Uterus (tissue), 4 donors: ENCODE data around the gene PSPH. TPM values are rescaled to one million over a fixed set of nuclear protein-coding genes. Genes with fewer than 3 reads are reported as not detected.
"Not testable (repeated sequence)": the region's sequence is repeated elsewhere in the genome, so short reads cannot be mapped to it uniquely, and the experiment has no call there.

Source experiments
- DNase-seq, 2 donors: peaks; one replicate each; pipeline ENCODE4 v3.0.0-alpha.2; 2019 to 2020
- H3K27ac ChIP-seq, 2 donors: fragments of 200-600 bp; sonication (generic); 1 replicate in 1 of 2; 2 replicates in 1 of 2; pipeline ENCODE4 v1.5.1; 2016 to 2018
- H3K27me3 ChIP-seq, 2 donors: fragments of 200-600 bp; sonication (generic); one replicate each; pipeline ENCODE4 v1.5.1; 2018 to 2019; ENCODE audit warnings: control low read depth in 1 of 2
- H3K36me3 ChIP-seq, 2 donors: fragments of 200-600 bp; sonication (generic); one replicate each; pipeline ENCODE4 v1.5.1; 2019; ENCODE audit warnings: control low read depth in 1 of 2
- H3K4me1 ChIP-seq, 2 donors: fragments of 200-600 bp; sonication (generic); one replicate each; pipeline ENCODE4 v1.5.1; 2018 to 2019; ENCODE audit warnings: control low read depth in 1 of 2
- H3K4me3 ChIP-seq, 2 donors: fragments of 200-600 bp; sonication (generic); 1 replicate in 1 of 2; 2 replicates in 1 of 2; pipeline ENCODE4 v1.5.1; 2018 to 2019; ENCODE audit warnings: mild to moderate bottlenecking in 1 of 2
- H3K9me3 ChIP-seq, 2 donors: fragments of 200-600 bp; sonication (generic); one replicate each; pipeline ENCODE4 v1.5.1; 2019; ENCODE audit warnings: control low read depth in 1 of 2
- CTCF ChIP-seq, 4 experiments: fragments of 200-600 bp in 2 of 4; fragments of 450-650 bp in 2 of 4; sonication (generic) in 2 of 4; IDR thresholded peaks; one replicate each; pipeline ENCODE4 v1.5.1; 2016 to 2019; ENCODE audit warnings: antibody characterized with exemption in 4 of 4, mild to moderate bottlenecking in 2 of 4, moderate library complexity in 1 of 4
- POLR2A ChIP-seq, 2 donors: fragments of 450-650 bp; IDR thresholded peaks; one replicate each; pipeline ENCODE4 v1.6.1; 2016; ENCODE audit warnings: antibody characterized with exemption in 2 of 2, mild to moderate bottlenecking in 1 of 2, moderate library complexity in 1 of 2
- intact Hi-C: fragments of 100-400 bp; cut with DNase I; formaldehyde crosslinking; loops from one replicate; pipeline ENCODE4 v1.15.1; 2023; ENCODE audit warnings: low total_unique reads
- total RNA-seq, 4 donors: library from RNA; depleted of rRNA in 3 of 4; stranded (reverse); fragments of >200 nt in 3 of 4; gene quantifications; one replicate each; pipeline versions ENCODE4 v1.1.0 to v1.2.4, GENCODE V29; 2014 to 2023
- donor health status: DM: yes; HTN: yes; CAD: no.

Gene PSPH
- total RNA-seq, 4 donors from 2014 or later: 4.5 to 25.6 (median 16.7) TPM

- no peak for TF ChIP-seq POLR2A (IDR thresholded peaks at IDR 0.05)
- TF ChIP-seq CTCF (IDR thresholded peaks at IDR 0.05): peak; percentile 16 to 60 (median 42)
- intact Hi-C loops: loop anchor here (5.0 kb wide), 1 partner anchor 77 kb away; no protein-coding TSS in a partner anchor
- Histone ChIP-seq H3K27ac (peak overlapping the region; percentile 10 to 73), H3K9me3 (no peaks in the 10 kb centered on the region), H3K36me3 (no peaks in the 10 kb centered on the region), H3K4me3 (no peak overlapping the region), H3K27me3 (no peaks in the 10 kb centered on the region), H3K4me1 (peaks cover 0 to 5% of the 10 kb centered on the region in 2 donors)
- peak; percentile 53 to 60 for DNase-seq
These were observed 28.4 kb upstream of the PSPH start for GRCh38 chr7:56079450-56080185.

- Histone ChIP-seq H3K27me3 (no peaks in the 10 kb centered on the region), H3K4me1 (peaks cover 0 to 5% of the 10 kb centered on the region in 2 donors), H3K9me3 (no peaks in the 10 kb centered on the region), H3K36me3 (no peaks in the 10 kb centered on the region), H3K4me3 (no peak overlapping the region), H3K27ac (no peak overlapping the region)
- no peak for DNase-seq
- no peak for TF ChIP-seq POLR2A (IDR thresholded peaks at IDR 0.05)
- TF ChIP-seq CTCF (IDR thresholded peaks at IDR 0.05): no peak
- intact Hi-C loops: loop anchor here (5.0 kb wide), 1 partner anchor 76 kb away; no protein-coding TSS in a partner anchor
These were observed 27.0 kb upstream of the PSPH start for GRCh38 chr7:56078196-56078595.

- H3K36me3 ChIP-seq: no peaks in the 10 kb centered on the region
- no peaks in the 10 kb centered on the region for H3K9me3 ChIP-seq
- no peak overlapping the region for H3K4me3 ChIP-seq
- TF ChIP-seq POLR2A (IDR thresholded peaks at IDR 0.05) (no peak), CTCF (IDR thresholded peaks at IDR 0.05) (no peak)
- H3K4me1 ChIP-seq: peaks cover 0 to 5% of the 10 kb centered on the region in 2 donors
- intact Hi-C loops: loop anchor here (5.0 kb wide), 1 partner anchor 75 kb away; no protein-coding TSS in a partner anchor
- no peaks in the 10 kb centered on the region for H3K27me3 ChIP-seq
- no peak overlapping the region for H3K27ac ChIP-seq
- no peak for DNase-seq
These were observed 26.4 kb upstream of the PSPH start for GRCh38 chr7:56077681-56078080.

- Histone ChIP-seq H3K36me3 (no peaks in the 10 kb centered on the region), H3K4me3 (no peak overlapping the region)
These were observed 23.1 kb upstream of the PSPH start for GRCh38 chr7:56074371-56074791.

GRCh38 chr7:56066376-56066775, 15.1 kb upstream of the PSPH start:
- H3K4me3 ChIP-seq, H3K27me3 ChIP-seq, intact Hi-C loops, DNase-seq, H3K27ac ChIP-seq, H3K4me1 ChIP-seq, H3K9me3 ChIP-seq, H3K36me3 ChIP-seq: not testable (repeated sequence)

More at GRCh38 chr7:56074371-56074791, 23.1 kb upstream of the PSPH start:
- H3K27me3 ChIP-seq: no peaks in the 10 kb centered on the region
- H3K4me1 ChIP-seq: peaks cover 0 to 4% of the 10 kb centered on the region in 2 donors
- intact Hi-C loops: no loop called here
- DNase-seq: peak; percentile 82 to 86
- peak overlapping the region; percentile 45 to 47 for H3K27ac ChIP-seq
- peak; percentile 84 to 91 (median 88) for TF ChIP-seq CTCF (IDR thresholded peaks at IDR 0.05)
- TF ChIP-seq POLR2A (IDR thresholded peaks at IDR 0.05): no peak
- no peaks in the 10 kb centered on the region for H3K9me3 ChIP-seq
